Renal pelvis (tissue), 4 donors: Measurements from ENCODE around the gene JCAD. TPM values are rescaled to one million over a fixed set of nuclear protein-coding genes. Genes with fewer than 3 reads are reported as not detected.

Source experiments
- DNase-seq: peaks from one replicate; pipeline ENCODE4 v3.0.0-alpha.2; 2013
- polyA plus RNA-seq, 3 donors: library from polyadenylated mRNA; unstranded; fragments of 120-200 nt; gene quantifications; one replicate each; pipeline ENCODE4 v1.2.1, GENCODE V29; 2013; ENCODE audit not compliant: insufficient read length in 3 of 3

JCAD gene
- polyA plus RNA-seq, 3 donors, result 25.5 to 36.1 (median 30.7) TPM

- DNase-seq, result no peak
Observed at GRCh38 chr10:30048768-30049517, 10.4 kb downstream of the JCAD start.

- DNase-seq, result no peak
Observed at GRCh38 chr10:30047924-30048531, 11.4 kb downstream of the JCAD start.

- DNase-seq, result no peak
Observed at GRCh38 chr10:30047430-30047829, 12.0 kb downstream of the JCAD start.

GRCh38 chr10:30046476-30046875 is 12.9 kb downstream of the JCAD start:
- no peak for DNase-seq

GRCh38 chr10:30045961-30046360 is 13.4 kb downstream of the JCAD start:
- no peak for DNase-seq

- no peak for DNase-seq
Observed at GRCh38 chr10:30043476-30044270, 15.7 kb downstream of the JCAD start.

- DNase-seq, result no peak
Observed at GRCh38 chr10:30042820-30043219, 16.6 kb downstream of the JCAD start.

GRCh38 chr10:30041196-30042105 is 17.9 kb downstream of the JCAD start:
- DNase-seq, result no peak

GRCh38 chr10:30040597-30040996 is 18.8 kb downstream of the JCAD start:
- DNase-seq, result no peak

GRCh38 chr10:30039988-30040387 is 19.4 kb downstream of the JCAD start:
- DNase-seq, result no peak

GRCh38 chr10:30039567-30039966 is 19.8 kb downstream of the JCAD start:
- DNase-seq, result no peak

- DNase-seq, result no peak
Observed at GRCh38 chr10:30038781-30039536, 20.4 kb downstream of the JCAD start.

GRCh38 chr10:30037620-30038336 is 21.6 kb downstream of the JCAD start:
- no peak for DNase-seq

GRCh38 chr10:30036811-30037210 is 22.6 kb downstream of the JCAD start:
- DNase-seq, result no peak

- DNase-seq, result no peak
Observed at GRCh38 chr10:30036341-30036740, 23.0 kb downstream of the JCAD start.

- no peak for DNase-seq
Observed at GRCh38 chr10:30034433-30035137, 24.8 kb downstream of the JCAD start.

GRCh38 chr10:30032125-30032524 is 27.3 kb downstream of the JCAD start:
- no peak for DNase-seq

GRCh38 chr10:30029872-30030256 is 29.5 kb downstream of the JCAD start:
- no peak for DNase-seq

- no peak for DNase-seq
Observed at GRCh38 chr10:30029164-30029871, 30.1 kb downstream of the JCAD start.
